ENCODE results near the gene CLCN2.

- TF ChIP-seq CTCF (IDR thresholded peaks at IDR 0.05) (peak; percentile 85 to 93 (median 91)), EP300 (IDR thresholded peaks at IDR 0.05; ENCODE audit: low read depth) (no peak)
Observed at GRCh38 chr3:184371570-184372018, 10.2 kb upstream of the CLCN2 start.
